Neural crest cell (in vitro differentiated cells): ENCODE measurements around the gene KIAA0753. TPM values are rescaled to one million over a fixed set of nuclear protein-coding genes. Genes with fewer than 3 reads are reported as not detected.
A peak's percentile ranks its signal among the peaks of the same experiment; 100 is the strongest.

Source experiments
- DNase-seq: peaks from one replicate; pipeline ENCODE4 v3.0.0; 2021; ENCODE audit warnings: low read depth, mixed read lengths, low spot score
- H3K27ac Mint-ChIP-seq: one replicate; pipeline ENCODE4 v1.8.0; 2021; ENCODE audit warnings: mild to moderate bottlenecking, mixed read lengths; ENCODE audit not compliant: unreplicated experiment
- H3K27me3 Mint-ChIP-seq: 2 replicates; pipeline ENCODE4 v1.8.0; 2021; ENCODE audit warnings: low read depth, mild to moderate bottlenecking, mixed read lengths
- H3K36me3 Mint-ChIP-seq: 2 replicates; pipeline ENCODE4 v1.8.0; 2021; ENCODE audit warnings: low read depth, mild to moderate bottlenecking, mixed read lengths
- H3K4me1 Mint-ChIP-seq: 2 replicates; pipeline ENCODE4 v1.8.0; 2021; ENCODE audit warnings: mixed read lengths
- H3K4me3 Mint-ChIP-seq: one replicate; pipeline ENCODE4 v1.8.0; 2021; ENCODE audit warnings: mild to moderate bottlenecking, mixed read lengths
- H3K9me3 Mint-ChIP-seq: 2 replicates; pipeline ENCODE4 v1.8.0; 2021; ENCODE audit warnings: mixed read lengths
- total RNA-seq: library from RNA; stranded (reverse); gene quantifications from 2 replicates; pipeline ENCODE4 v1.2.1, GENCODE V29; 2021
- TF ChIP-seq, protein P1 (sequence below): fragments of 200-600 bp; sonication (generic); conservative IDR thresholded peaks from 2 replicates; pipeline ENCODE4 v1.5.0; 2021; ENCODE audit warnings: antibody characterized with exemption, mild to moderate bottlenecking

KIAA0753 gene
- total RNA-seq, 1 donor from 2014 or later = 44.1 TPM

DNA sequence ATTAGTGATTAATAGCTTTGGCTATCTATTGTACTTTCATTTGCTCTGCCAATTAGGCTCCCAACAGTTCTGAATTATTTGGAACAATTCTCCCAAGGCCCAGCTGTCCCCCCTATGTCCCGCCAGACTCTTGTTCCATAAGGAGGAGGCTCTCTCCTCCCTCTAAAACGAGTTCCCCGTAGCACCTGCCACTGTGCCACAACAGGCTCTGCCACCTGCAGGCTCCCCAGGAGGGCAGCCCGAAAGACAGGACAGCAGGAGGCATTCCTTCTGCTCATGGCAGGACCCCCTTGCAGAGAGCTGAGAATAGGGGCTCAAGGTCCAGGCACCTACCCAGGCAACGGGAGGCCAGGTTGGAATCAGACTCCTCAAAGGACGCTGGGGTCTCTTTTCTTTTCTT lies 93.2 kb downstream of the KIAA0753 start:
- TF ChIP-seq, protein P1, sequence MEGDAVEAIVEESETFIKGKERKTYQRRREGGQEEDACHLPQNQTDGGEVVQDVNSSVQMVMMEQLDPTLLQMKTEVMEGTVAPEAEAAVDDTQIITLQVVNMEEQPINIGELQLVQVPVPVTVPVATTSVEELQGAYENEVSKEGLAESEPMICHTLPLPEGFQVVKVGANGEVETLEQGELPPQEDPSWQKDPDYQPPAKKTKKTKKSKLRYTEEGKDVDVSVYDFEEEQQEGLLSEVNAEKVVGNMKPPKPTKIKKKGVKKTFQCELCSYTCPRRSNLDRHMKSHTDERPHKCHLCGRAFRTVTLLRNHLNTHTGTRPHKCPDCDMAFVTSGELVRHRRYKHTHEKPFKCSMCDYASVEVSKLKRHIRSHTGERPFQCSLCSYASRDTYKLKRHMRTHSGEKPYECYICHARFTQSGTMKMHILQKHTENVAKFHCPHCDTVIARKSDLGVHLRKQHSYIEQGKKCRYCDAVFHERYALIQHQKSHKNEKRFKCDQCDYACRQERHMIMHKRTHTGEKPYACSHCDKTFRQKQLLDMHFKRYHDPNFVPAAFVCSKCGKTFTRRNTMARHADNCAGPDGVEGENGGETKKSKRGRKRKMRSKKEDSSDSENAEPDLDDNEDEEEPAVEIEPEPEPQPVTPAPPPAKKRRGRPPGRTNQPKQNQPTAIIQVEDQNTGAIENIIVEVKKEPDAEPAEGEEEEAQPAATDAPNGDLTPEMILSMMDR = no peak
- H3K27ac Mint-ChIP-seq = no peak overlapping the region
- H3K9me3 Mint-ChIP-seq = no peaks in the 10 kb centered on the region
- no peak overlapping the region for H3K4me3 Mint-ChIP-seq
- no peaks in the 10 kb centered on the region for H3K36me3 Mint-ChIP-seq
- no peak for DNase-seq
- H3K27me3 Mint-ChIP-seq = peaks cover 5% of the 10 kb centered on the region
- peaks cover 3% of the 10 kb centered on the region for H3K4me1 Mint-ChIP-seq

DNA sequence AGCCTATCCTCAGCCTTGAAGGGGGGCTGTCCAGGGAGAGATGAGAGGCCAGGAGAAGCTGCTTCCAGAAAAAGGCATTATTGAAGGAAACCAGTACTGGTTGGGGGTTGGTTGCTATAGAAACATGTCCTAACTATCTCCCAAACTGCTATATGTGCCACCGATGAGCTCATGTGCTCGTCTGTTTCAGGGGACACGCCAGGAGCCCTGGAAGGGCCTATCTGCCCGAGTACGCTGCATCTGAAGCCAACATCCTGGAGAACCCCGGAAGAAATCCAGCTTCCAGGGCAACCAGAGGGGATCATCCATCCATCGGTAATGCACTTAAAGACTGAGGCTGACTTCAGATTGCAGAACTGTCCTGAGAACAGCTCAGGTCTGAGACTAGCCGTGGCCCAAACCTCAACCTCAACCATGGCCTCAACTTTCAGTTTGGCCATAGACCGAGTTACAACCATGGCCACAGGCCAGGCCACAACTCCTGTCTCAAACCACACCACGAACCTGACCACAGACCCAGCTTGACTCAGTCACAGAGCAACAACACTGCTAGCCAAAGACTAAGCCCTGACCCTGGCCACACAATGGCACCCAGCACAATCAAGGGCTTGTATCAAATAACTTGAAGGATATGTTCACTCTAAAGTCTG lies 94.3 kb downstream of the KIAA0753 start:
- Mint-ChIP-seq H3K27ac (no peak overlapping the region), H3K36me3 (no peaks in the 10 kb centered on the region), H3K27me3 (peaks cover 4% of the 10 kb centered on the region), H3K4me3 (no peak overlapping the region), H3K9me3 (no peaks in the 10 kb centered on the region), H3K4me1 (peaks cover 3% of the 10 kb centered on the region)
- DNase-seq = no peak
- TF ChIP-seq, protein P1 = no peak

DNA sequence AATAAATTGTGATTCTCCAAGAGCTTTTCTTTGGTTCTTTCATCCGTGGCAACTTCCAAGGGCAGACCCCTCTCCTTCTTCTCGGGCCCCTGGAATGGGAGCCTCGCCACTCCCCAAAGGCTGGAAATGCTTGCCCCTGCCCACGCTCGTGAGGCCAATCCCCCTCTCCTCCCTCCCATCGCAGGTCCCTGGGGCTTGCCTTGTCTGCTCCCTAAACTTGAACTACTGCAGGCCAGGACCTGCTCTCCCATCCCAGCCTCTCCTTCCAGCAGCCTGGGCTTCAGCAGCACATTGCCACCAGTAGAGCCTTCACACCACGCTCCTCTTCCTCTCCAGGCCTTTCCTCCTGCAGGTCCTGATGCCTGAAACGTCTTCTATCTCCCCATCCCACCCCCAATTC lies 95.2 kb downstream of the KIAA0753 start:
- no peak for DNase-seq
- H3K4me1 Mint-ChIP-seq = peaks cover 3% of the 10 kb centered on the region
- TF ChIP-seq, protein P1 = no peak
- H3K27ac Mint-ChIP-seq = peak overlapping the region; percentile 17
- H3K27me3 Mint-ChIP-seq = peaks cover 4% of the 10 kb centered on the region
- no peak overlapping the region for H3K4me3 Mint-ChIP-seq
- no peaks in the 10 kb centered on the region for H3K9me3 Mint-ChIP-seq
- no peaks in the 10 kb centered on the region for H3K36me3 Mint-ChIP-seq

DNA sequence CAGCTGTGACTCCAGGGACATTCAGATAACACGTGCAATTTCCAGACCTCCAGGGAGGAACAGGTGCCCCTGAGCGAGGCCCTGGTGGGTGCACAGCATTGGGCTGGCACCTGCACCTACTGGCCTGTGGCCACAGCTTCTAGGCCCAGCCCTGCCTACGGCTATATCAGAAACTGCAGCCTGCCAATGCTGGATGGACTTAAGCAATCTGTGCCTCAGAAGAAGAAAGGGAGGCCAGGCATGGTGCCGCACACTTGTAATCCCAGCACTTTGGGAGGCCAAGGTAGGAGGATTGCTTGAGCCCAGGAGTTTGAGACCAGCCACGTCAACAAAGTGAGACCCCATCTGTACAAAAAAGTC lies 96.5 kb downstream of the KIAA0753 start:
- Mint-ChIP-seq H3K4me1 (peaks cover 8% of the 10 kb centered on the region), H3K27ac (no peak overlapping the region), H3K4me3 (no peak overlapping the region), H3K9me3 (no peaks in the 10 kb centered on the region), H3K36me3 (no peaks in the 10 kb centered on the region), H3K27me3 (peaks cover 4% of the 10 kb centered on the region)
- DNase-seq = no peak
- TF ChIP-seq, protein P1 = no peak

DNA sequence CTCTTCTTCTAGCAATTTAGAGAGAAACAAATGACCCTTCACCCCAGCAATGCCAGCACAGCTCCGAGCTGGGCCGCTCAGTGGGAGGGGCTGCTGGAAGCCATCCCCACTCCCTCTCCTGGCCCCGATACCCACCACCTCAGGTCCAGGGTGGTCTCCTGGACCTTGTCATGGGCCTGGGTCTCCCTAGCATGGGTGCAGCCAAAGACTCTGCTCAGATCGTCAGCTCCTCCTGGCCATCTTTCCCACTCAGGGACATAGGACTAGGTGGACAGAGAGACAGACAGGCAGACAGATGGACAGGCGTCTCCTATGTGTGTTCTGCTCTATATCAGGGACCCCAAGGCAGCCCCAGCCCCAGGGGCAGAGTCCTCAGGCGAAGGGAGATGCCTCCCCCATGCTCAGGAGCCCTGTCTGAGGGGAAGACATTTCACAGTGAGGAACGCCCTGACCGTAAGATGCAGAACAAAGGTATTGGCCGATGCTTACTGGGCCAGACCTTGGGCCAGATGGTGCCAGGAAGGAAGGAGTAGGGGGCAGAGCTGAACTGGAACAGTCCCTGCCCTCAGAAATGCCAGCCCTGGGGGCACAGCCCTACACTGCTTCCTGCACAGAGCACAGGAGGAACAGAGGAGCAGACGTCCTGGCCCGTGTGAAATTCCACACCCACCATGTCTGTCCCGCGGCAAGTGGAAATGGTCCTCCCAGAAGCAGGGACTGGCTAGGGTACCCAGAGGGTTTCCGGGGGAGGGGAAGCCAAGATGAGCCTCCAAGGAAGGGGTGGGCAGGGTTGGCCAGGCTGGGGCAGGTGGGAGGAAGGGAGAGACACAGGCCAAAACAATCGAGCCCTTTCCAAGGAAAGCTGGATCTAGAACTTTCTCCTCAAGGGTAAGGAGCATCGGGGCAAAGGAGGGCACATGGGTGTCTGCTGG lies 97.2 kb downstream of the KIAA0753 start:
- peaks cover 2% of the 10 kb centered on the region for H3K27me3 Mint-ChIP-seq
- no peaks in the 10 kb centered on the region for H3K9me3 Mint-ChIP-seq

More for the DNA sequence above, 97.2 kb downstream of the KIAA0753 start:
- TF ChIP-seq, protein P1 = no peak
- Mint-ChIP-seq H3K36me3 (no peaks in the 10 kb centered on the region), H3K27ac (no peak overlapping the region), H3K4me1 (peaks cover 4% of the 10 kb centered on the region), H3K4me3 (no peak overlapping the region)
- DNase-seq = no peak
